CD14-positive monocyte (primary cell): ENCODE data around the gene KCNK1. TPM values are rescaled to one million over a fixed set of nuclear protein-coding genes. Genes with fewer than 3 reads are reported as not detected.

ENCODE experiments used
- DNase-seq, 3 donors: peaks; one replicate each; pipeline ENCODE4 v3.0.0-alpha.2; 2011 to 2022
- H2AFZ ChIP-seq: 2 replicates; pipeline ENCODE4 v1.6.0; 2012; ENCODE audit warnings: mild to moderate bottlenecking, low read depth, low read length, inconsistent platforms; ENCODE audit not compliant: insufficient read depth, poor library complexity, severe bottlenecking
- H3K27ac ChIP-seq, 2 donors: 1 replicate in 1 of 2; 2 replicates in 1 of 2; pipeline ENCODE4 v1.5.1; 2012 to 2013; ENCODE audit warnings: low read length in 2 of 2, control low read depth in 1 of 2, inconsistent platforms in 1 of 2, low read depth in 1 of 2, mild to moderate bottlenecking in 1 of 2
- H3K27me3 ChIP-seq, 2 donors: one replicate each; pipeline versions ENCODE4 v1.6.0 to v1.6.1; 2011 to 2013; ENCODE audit warnings: low read length in 2 of 2; ENCODE audit not compliant: control insufficient read depth in 2 of 2, insufficient read depth in 2 of 2
- H3K36me3 ChIP-seq, 2 donors: replicated peaks in 1 of 2; 1 replicate in 1 of 2; 2 replicates in 1 of 2; pipeline versions ENCODE4 v1.5.1 to v1.6.1; 2012 to 2013; ENCODE audit warnings: low read length in 2 of 2, control low read depth in 1 of 2, inconsistent platforms in 1 of 2, mild to moderate bottlenecking in 1 of 2; ENCODE audit not compliant: insufficient read depth in 2 of 2, control insufficient read depth in 1 of 2
- H3K4me1 ChIP-seq, 2 donors: 1 replicate in 1 of 2; 2 replicates in 1 of 2; pipeline versions ENCODE4 v1.5.1 to v1.6.1; 2012 to 2013; ENCODE audit warnings: low read length in 2 of 2, control low read depth in 1 of 2, inconsistent platforms in 1 of 2, mild to moderate bottlenecking in 1 of 2, moderate library complexity in 1 of 2; ENCODE audit not compliant: insufficient read depth in 2 of 2, control insufficient read depth in 1 of 2
- H3K4me2 ChIP-seq: replicated peaks from 2 replicates; pipeline ENCODE3; 2012; ENCODE audit warnings: low read length, moderate library complexity, mild to moderate bottlenecking; ENCODE audit not compliant: poor library complexity, severe bottlenecking; ENCODE audit errors: extremely low read depth
- H3K4me3 ChIP-seq, 3 experiments: fragments of 200-600 bp in 1 of 3; sonication (generic) in 1 of 3; replicated peaks in 1 of 3; 1 replicate in 2 of 3; 2 replicates in 1 of 3; pipeline ENCODE4 v1.5.1; 2011 to 2013; ENCODE audit warnings: low read length in 3 of 3, mild to moderate bottlenecking in 3 of 3, control low read depth in 2 of 3, low read depth in 2 of 3, inconsistent platforms in 1 of 3, moderate library complexity in 1 of 3
- H3K79me2 ChIP-seq: 2 replicates; pipeline ENCODE4 v1.6.0; 2012; ENCODE audit warnings: mild to moderate bottlenecking, control low read depth, inconsistent platforms, low read length, moderate library complexity; ENCODE audit not compliant: insufficient read depth
- H3K9ac ChIP-seq: 2 replicates; pipeline ENCODE4 v1.6.0; 2017; ENCODE audit warnings: low read length, mild to moderate bottlenecking; ENCODE audit not compliant: insufficient read depth, poor library complexity, severe bottlenecking
- H3K9me3 ChIP-seq, 2 donors: replicated peaks in 1 of 2; 1 replicate in 1 of 2; 2 replicates in 1 of 2; pipeline versions ENCODE4 v1.5.1 to v1.6.1; 2012 to 2013; ENCODE audit warnings: low read length in 2 of 2, control low read depth in 1 of 2; ENCODE audit not compliant: control insufficient read depth in 1 of 2, insufficient read depth in 1 of 2
- H4K20me1 ChIP-seq: 2 replicates; pipeline ENCODE4 v1.6.0; 2012; ENCODE audit warnings: mild to moderate bottlenecking, low read length, control low read depth, moderate library complexity; ENCODE audit not compliant: insufficient read depth
- H3K27ac Mint-ChIP-seq, 7 donors: one replicate each; pipeline ENCODE4 v1.8.0; 2020; ENCODE audit warnings: mild to moderate bottlenecking in 7 of 7, mixed read lengths in 7 of 7, moderate library complexity in 6 of 7, inconsistent platforms in 2 of 7
- H3K27me3 Mint-ChIP-seq, 3 donors: one replicate each; pipeline ENCODE4 v1.8.0; 2021 to 2022; ENCODE audit warnings: low read depth in 3 of 3, mild to moderate bottlenecking in 3 of 3, mixed read lengths in 3 of 3, moderate library complexity in 3 of 3, inconsistent platforms in 1 of 3
- H3K36me3 Mint-ChIP-seq, 2 donors: one replicate each; pipeline ENCODE4 v1.8.0; 2020; ENCODE audit warnings: mixed read lengths in 2 of 2, inconsistent platforms in 1 of 2, mild to moderate bottlenecking in 1 of 2
- H3K4me1 Mint-ChIP-seq: one replicate; pipeline ENCODE4 v1.8.0; 2020; ENCODE audit warnings: mild to moderate bottlenecking, mixed read lengths
- H3K4me3 Mint-ChIP-seq, 2 donors: one replicate each; pipeline ENCODE4 v1.8.0; 2020; ENCODE audit warnings: mild to moderate bottlenecking in 2 of 2, mixed read lengths in 2 of 2, moderate library complexity in 1 of 2
- H3K9me3 Mint-ChIP-seq, 7 donors: one replicate each; pipeline ENCODE4 v1.8.0; 2020 to 2022; ENCODE audit warnings: mixed read lengths in 7 of 7, mild to moderate bottlenecking in 6 of 7, moderate library complexity in 6 of 7, inconsistent platforms in 2 of 7
- CTCF ChIP-seq: fragments of 200-600 bp; IDR thresholded peaks from one replicate; pipeline ENCODE4 v1.8.0; 2022; ENCODE audit warnings: antibody characterized with exemption, mild to moderate bottlenecking
- WGBS: methylation state at CpG from one replicate; pipeline ENCODE4 v1.1.5; 2013; ENCODE audit warnings: missing lambda C conversion rate; ENCODE audit not compliant: insufficient coverage; 5-methylcytosine and 5-hydroxymethylcytosine counted together
- intact Hi-C, 2 donors: fragments of 100-400 bp; cut with micrococcal nuclease; formaldehyde crosslinking; loops; one replicate each; pipeline versions ENCODE4 v1.15.0 to v1.15.1; 2023
- polyA plus RNA-seq, 3 donors: library from polyadenylated mRNA; depleted of rRNA in 1 of 3; unstranded in 2 of 3; stranded (reverse) in 1 of 3; fragments of 300-500 nt in 2 of 3; fragments of >200 nt in 1 of 3; fragmentation: Illumina TruSeq in 2 of 3; gene quantifications; 1 replicate in 2 of 3; 2 replicates in 1 of 3; pipeline ENCODE4 v1.2.3, GENCODE V29; 2012 to 2021

Gene KCNK1
- polyA plus RNA-seq, 3 donors = not detected

- no peak overlapping the region for H3K4me3 ChIP-seq
- peaks cover 2 to 8% of the 10 kb centered on the region in 2 donors for H3K9me3 ChIP-seq
- no peak overlapping the region for H3K9ac ChIP-seq
- Mint-ChIP-seq H3K4me1 (no peaks in the 10 kb centered on the region), H3K27me3 (peaks cover 14 to 24% (median 20%) of the 10 kb centered on the region in 3 donors), H3K9me3 (peaks cover 0 to 8% (median 2%) of the 10 kb centered on the region in 7 donors), H3K4me3 (no peak overlapping the region), H3K36me3 (no peaks in the 10 kb centered on the region), H3K27ac (no peak overlapping the region)
- no peaks in the 10 kb centered on the region for H3K79me2 ChIP-seq
- H3K4me1 ChIP-seq = no peaks in the 10 kb centered on the region
- no peak for DNase-seq
- no peak for TF ChIP-seq CTCF
- no peaks in the 10 kb centered on the region for H4K20me1 ChIP-seq
- no peak overlapping the region for H3K4me2 ChIP-seq
- peaks cover 10 to 22% of the 10 kb centered on the region in 2 donors for H3K27me3 ChIP-seq
- H3K36me3 ChIP-seq = no peaks in the 10 kb centered on the region
- no peak overlapping the region for H3K27ac ChIP-seq
- no CpG with 5 or more reads among the region's 2 CpGs for WGBS
- no peak overlapping the region for H2AFZ ChIP-seq
- intact Hi-C loops = no loop called here
These were observed 6.2 kb downstream of the KCNK1 start for GRCh38 chr1:233620065-233620464.

- intact Hi-C loops = no loop called here
- TF ChIP-seq CTCF = no peak
- no peaks in the 10 kb centered on the region for H3K4me1 ChIP-seq
- Mint-ChIP-seq H3K27ac (no peak overlapping the region), H3K4me1 (no peaks in the 10 kb centered on the region), H3K27me3 (peaks cover 3 to 8% (median 4%) of the 10 kb centered on the region in 3 donors), H3K36me3 (no peaks in the 10 kb centered on the region), H3K9me3 (peaks cover 0 to 5% (median 0%) of the 10 kb centered on the region in 7 donors), H3K4me3 (no peak overlapping the region)
- no peaks in the 10 kb centered on the region for H4K20me1 ChIP-seq
- WGBS = 80% methylated on average over 1 of the region's 3 CpGs
- no peak overlapping the region for H3K4me2 ChIP-seq
- H2AFZ ChIP-seq = no peak overlapping the region
- H3K9ac ChIP-seq = no peak overlapping the region
- H3K36me3 ChIP-seq = no peaks in the 10 kb centered on the region
- no peak overlapping the region for H3K27ac ChIP-seq
- H3K4me3 ChIP-seq = no peak overlapping the region
- no peak for DNase-seq
- H3K9me3 ChIP-seq = no peaks in the 10 kb centered on the region
- H3K79me2 ChIP-seq = no peaks in the 10 kb centered on the region
- H3K27me3 ChIP-seq = peaks cover 0 to 3% of the 10 kb centered on the region in 2 donors
These were observed 8.0 kb downstream of the KCNK1 start for GRCh38 chr1:233621923-233622322.
